Right lobe of liver (tissue), 6 donors: Measurements from ENCODE around the gene PROCA1. TPM values are rescaled to one million over a fixed set of nuclear protein-coding genes. Genes with fewer than 3 reads are reported as not detected.

Experiments used
- ATAC-seq, 4 donors: fragments of 200-7000 bp; cut with Tn5 transposase; one replicate each; pipeline ENCODE4 v1.9.1; 2020; ENCODE audit warnings: mild to moderate bottlenecking in 4 of 4, moderate library complexity in 4 of 4
- DNase-seq, 3 donors: peaks; one replicate each; pipeline ENCODE4 v3.0.0-alpha.2; 2020
- H3K27ac ChIP-seq, 3 donors: fragments of 200-600 bp; one replicate each; pipeline ENCODE4 v1.8.0; 2022
- H3K27me3 ChIP-seq, 2 donors: fragments of 200-600 bp; one replicate each; pipeline ENCODE4 v1.8.0; 2022
- H3K36me3 ChIP-seq, 4 donors: fragments of 200-600 bp; sonication (generic) in 1 of 4; one replicate each; pipeline versions ENCODE4 v1.5.1 to v1.8.0; 2017 to 2022; ENCODE audit warnings: control low read depth in 1 of 4
- H3K4me1 ChIP-seq, 4 donors: fragments of 200-600 bp; sonication (generic) in 1 of 4; one replicate each; pipeline versions ENCODE4 v1.5.1 to v1.8.0; 2017 to 2022; ENCODE audit warnings: control low read depth in 1 of 4
- H3K4me3 ChIP-seq, 3 donors: fragments of 200-600 bp; one replicate each; pipeline ENCODE4 v1.8.0; 2022
- H3K9me3 ChIP-seq, 4 donors: fragments of 200-600 bp; sonication (generic) in 1 of 4; one replicate each; pipeline versions ENCODE4 v1.5.1 to v1.8.0; 2017 to 2022; ENCODE audit warnings: control low read depth in 1 of 4
- POLR2A ChIP-seq: fragments of 450-650 bp; IDR thresholded peaks from one replicate; pipeline ENCODE4 v1.6.1; 2017; ENCODE audit warnings: antibody characterized with exemption, mild to moderate bottlenecking
- WGBS: methylation state at CpG from one replicate; pipeline ENCODE4 v1.1.6; 2018; ENCODE audit warnings: low coverage, low lambda C conversion rate; ENCODE audit not compliant: insufficient coverage; ENCODE audit errors: missing lambda C conversion rate; 5-methylcytosine and 5-hydroxymethylcytosine counted together
- intact Hi-C, 2 donors: fragments of 100-400 bp; cut with DNase I; formaldehyde crosslinking; loops; one replicate each; pipeline versions ENCODE4 v1.11.2 to v1.14.1; 2022
- total RNA-seq, 6 experiments: library from RNA; depleted of rRNA in 2 of 6; stranded (reverse); fragments of >200 nt in 2 of 6; fragmentation: NEBNext Ultra II Directional in 3 of 6; extraction: Animal tissue kit (Norgen Biotek cat#: 25700) in 3 of 6; gene quantifications; one replicate each; pipeline versions ENCODE4 v1.1.0 to v1.2.4, GENCODE V29; 2016 to 2023
- TF ChIP-seq, protein P1 (sequence below), 4 donors: fragments of 200-600 bp in 3 of 4; fragments of 450-650 bp in 1 of 4; IDR thresholded peaks; one replicate each; pipeline versions ENCODE4 v1.5.1 to v1.8.0; 2016 to 2022; ENCODE audit warnings: antibody characterized with exemption in 4 of 4, mild to moderate bottlenecking in 2 of 4
- donor health status: DM: no; HTN: yes; CAD: no.
- donor health status: DM: no; HTN: no; CAD: no.
- donor health status: DM: no; HTN: no; CAD: no.
- donor health status: DM: no; HTN: yes; CAD: no.
- donor health status: DM: no; HTN: yes; CAD: no.

PROCA1 gene
- total RNA-seq, 6 experiments from 2014 or later, result 0.18 to 0.97 (median 0.54) TPM; not detected in 1

DNA sequence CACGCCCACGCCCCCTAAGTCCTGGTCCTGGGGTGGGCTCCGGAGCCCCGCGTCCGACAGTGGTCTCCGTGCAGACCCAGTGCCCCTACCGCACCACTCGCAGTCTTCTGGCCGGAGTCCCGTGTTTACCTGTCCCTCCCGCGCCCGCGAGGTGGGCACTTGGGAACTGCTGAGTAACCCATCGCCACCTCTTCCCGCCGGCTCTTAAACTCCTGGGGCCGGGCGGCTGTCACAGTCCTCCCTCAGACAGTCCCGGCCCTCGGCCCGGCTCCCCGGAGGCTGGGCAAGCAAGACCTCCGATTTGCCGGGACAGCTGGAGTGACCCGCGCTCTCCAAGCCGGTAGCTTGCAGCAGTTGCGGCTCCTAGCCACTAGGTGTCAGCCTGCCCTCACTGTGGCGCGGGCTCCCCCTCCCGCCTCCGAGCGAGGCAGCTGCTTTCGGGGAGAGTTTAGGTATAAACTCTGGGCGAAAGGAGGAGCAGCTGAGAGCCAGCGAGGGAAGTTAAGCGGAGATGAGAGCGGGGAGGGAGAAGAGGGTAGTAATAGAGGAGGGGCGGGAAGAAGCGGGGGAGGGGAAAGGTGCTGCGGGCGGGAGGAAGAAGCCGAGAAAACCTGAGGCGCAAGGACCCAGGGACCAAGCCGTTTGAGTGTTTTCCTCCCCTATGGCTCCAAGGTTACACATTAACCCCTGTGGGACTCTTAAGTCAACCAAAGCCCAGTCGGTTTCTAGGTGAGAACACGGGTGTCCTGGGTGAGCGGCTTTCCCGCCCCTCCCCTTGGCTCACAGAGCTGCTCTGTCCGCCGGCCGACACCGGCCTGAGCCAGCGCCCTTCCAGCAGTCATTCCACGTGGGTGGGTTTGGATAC, 15.2 kb upstream of the PROCA1 start:
- no peaks in the 10 kb centered on the region for H3K9me3 ChIP-seq
- DNase-seq (peak; percentile 94 to 96 (median 94)), ATAC-seq (peak; percentile 72 to 83 (median 78))
- H3K27me3 ChIP-seq, result no peaks in the 10 kb centered on the region
- WGBS, result under 1% methylated on average over 46 of the region's 57 CpGs
- H3K4me1 ChIP-seq, result peaks cover 0 to 9% (median 4%) of the 10 kb centered on the region in 4 donors
- peaks cover 6 to 27% (median 18%) of the 10 kb centered on the region in 4 donors for H3K36me3 ChIP-seq
- intact Hi-C loops, result no loop called here
- TF ChIP-seq, protein P1, sequence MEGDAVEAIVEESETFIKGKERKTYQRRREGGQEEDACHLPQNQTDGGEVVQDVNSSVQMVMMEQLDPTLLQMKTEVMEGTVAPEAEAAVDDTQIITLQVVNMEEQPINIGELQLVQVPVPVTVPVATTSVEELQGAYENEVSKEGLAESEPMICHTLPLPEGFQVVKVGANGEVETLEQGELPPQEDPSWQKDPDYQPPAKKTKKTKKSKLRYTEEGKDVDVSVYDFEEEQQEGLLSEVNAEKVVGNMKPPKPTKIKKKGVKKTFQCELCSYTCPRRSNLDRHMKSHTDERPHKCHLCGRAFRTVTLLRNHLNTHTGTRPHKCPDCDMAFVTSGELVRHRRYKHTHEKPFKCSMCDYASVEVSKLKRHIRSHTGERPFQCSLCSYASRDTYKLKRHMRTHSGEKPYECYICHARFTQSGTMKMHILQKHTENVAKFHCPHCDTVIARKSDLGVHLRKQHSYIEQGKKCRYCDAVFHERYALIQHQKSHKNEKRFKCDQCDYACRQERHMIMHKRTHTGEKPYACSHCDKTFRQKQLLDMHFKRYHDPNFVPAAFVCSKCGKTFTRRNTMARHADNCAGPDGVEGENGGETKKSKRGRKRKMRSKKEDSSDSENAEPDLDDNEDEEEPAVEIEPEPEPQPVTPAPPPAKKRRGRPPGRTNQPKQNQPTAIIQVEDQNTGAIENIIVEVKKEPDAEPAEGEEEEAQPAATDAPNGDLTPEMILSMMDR (IDR thresholded peaks at IDR 0.05), result peak; percentile 98 to 99 (median 99)
- TF ChIP-seq POLR2A, result no peak
- H3K4me3 ChIP-seq, result peak overlapping the region; percentile 70 to 78 (median 74)
- H3K27ac ChIP-seq, result peak overlapping the region; percentile 86 to 90 (median 88)

DNA sequence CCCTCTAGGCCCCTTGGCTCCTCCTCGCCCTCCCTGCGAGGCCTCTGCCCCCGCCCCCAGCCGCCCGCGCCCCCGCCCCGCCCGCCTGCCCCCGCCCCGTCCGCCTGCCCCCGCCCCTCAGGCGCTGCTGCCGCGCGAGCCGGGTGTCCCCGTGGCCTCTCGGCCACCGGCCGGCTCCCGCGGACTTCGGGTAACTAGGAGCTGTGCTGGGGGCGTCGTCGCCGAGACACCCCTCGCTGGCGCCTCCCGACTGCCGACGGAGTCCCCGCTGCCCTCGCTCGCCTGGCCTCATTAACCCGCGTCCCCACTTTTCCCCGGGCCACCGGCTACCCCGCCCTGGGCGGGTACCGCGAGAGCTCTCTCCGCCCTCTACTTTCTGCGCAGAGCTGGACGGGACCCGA, 14.5 kb upstream of the PROCA1 start, which contains the start of gene TLCD1:
Gene TLCD1, minus strand, starts transcription at position 8 of the 401 bp plus-strand sequence. CDS start 136 bp downstream, outside the sequence.
- H3K9me3 ChIP-seq, result no peaks in the 10 kb centered on the region
- DNase-seq (peak; percentile 81), ATAC-seq (peak; percentile 29 to 57 (median 50))
- peak within 1 kb of the TSS; percentile 86 to 90 (median 88) for H3K27ac ChIP-seq
- intact Hi-C loops, result no loop called here
- H3K27me3 ChIP-seq, result no peaks in the 10 kb centered on the region
- peak; percentile 0 for TF ChIP-seq POLR2A
- TF ChIP-seq, protein P1 (IDR thresholded peaks at IDR 0.05), result no peak
- WGBS, result no CpG with 5 or more reads among the region's 49 CpGs
- H3K36me3 ChIP-seq, result peaks cover 6 to 32% (median 21%) of the 10 kb centered on the region in 4 donors
- H3K4me1 ChIP-seq, result peaks cover 0 to 15% (median 7%) of the 10 kb centered on the region in 4 donors
- peak within 1 kb of the TSS; percentile 70 to 78 (median 74) for H3K4me3 ChIP-seq

DNA sequence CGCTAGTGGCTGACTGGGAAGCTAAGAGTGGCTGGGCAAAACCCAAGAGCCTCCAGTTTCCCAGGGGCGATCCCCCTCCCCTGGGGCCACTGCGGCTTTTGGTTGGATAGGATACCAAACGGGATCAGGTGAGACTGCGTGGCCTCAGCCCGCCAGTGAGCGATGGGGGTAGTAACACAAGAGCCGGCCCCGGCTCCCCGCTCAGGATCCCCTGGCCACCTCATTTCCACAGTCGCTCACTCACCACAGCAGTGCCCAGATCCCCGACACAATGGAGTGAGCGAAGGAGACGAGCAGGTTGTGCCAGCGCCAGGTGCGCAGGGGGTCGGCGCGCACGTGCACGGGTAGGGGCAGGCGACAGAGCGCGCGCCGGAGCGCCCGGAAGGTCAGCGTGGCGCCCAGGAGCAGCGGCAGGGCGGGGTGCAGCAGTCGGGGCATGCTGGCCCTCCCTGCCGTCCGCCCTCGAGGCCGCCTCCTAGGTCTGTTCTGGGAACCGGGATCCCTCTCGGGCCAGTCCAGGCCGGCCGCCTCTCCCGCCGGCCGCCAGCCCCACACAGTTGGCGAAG, 14.1 kb upstream of the PROCA1 start:
- Histone ChIP-seq H3K36me3 (peaks cover 6 to 36% (median 23%) of the 10 kb centered on the region in 4 donors), H3K27ac (peak overlapping the region; percentile 30 to 36 (median 31)), H3K27me3 (no peaks in the 10 kb centered on the region), H3K4me3 (peak overlapping the region; percentile 70 to 78 (median 74)), H3K4me1 (peaks cover 0 to 20% (median 10%) of the 10 kb centered on the region in 4 donors), H3K9me3 (no peaks in the 10 kb centered on the region)
- DNase-seq (peak; percentile 61 to 81 (median 74)), ATAC-seq (peak; percentile 6 to 36 (median 30))
- intact Hi-C loops, result no loop called here
- WGBS, result 1% methylated on average over 16 of the region's 45 CpGs
- TF ChIP-seq POLR2A, result peak; percentile 47
- TF ChIP-seq, protein P1 (IDR thresholded peaks at IDR 0.05), result no peak

DNA sequence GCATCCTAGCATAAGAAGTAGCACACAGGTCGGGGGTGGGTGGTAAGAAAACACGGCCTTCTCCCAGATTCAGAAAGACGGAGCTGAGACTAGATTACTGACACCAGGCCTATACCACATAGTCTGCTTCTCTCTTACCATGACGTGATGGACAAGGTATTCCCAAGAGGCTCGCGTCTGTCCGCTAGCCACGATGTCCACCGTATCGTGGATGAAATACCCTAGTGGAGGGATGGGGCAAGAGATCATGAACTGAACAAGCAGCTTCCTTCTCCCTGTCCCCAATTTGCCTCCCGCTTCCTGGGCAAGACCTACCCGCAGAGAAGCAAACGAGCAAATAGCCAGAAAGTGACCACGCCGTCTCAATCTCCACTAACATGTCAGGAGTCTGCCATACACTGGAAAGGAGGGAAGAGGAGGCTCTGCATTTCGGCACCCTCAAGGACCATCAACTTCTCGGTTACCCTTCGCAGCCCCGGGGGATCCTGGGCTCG, 13.5 kb upstream of the PROCA1 start:
- H3K4me1 ChIP-seq, result peaks cover 0 to 24% (median 11%) of the 10 kb centered on the region in 4 donors
- intact Hi-C loops, result no loop called here
- H3K27me3 ChIP-seq, result no peaks in the 10 kb centered on the region
- 8% methylated on average over 8 of the region's 20 CpGs for WGBS
- H3K4me3 ChIP-seq, result peak overlapping the region; percentile 70 to 78 (median 74)
- H3K27ac ChIP-seq, result peak overlapping the region in 2 of 3 donors; percentile 31 to 36
- TF ChIP-seq, protein P1 (IDR thresholded peaks at IDR 0.05), result no peak
- no peak for TF ChIP-seq POLR2A
- ATAC-seq (no peak), DNase-seq (no peak)
- peaks cover 6 to 36% (median 23%) of the 10 kb centered on the region in 4 donors for H3K36me3 ChIP-seq
- H3K9me3 ChIP-seq, result no peaks in the 10 kb centered on the region
